Astrocyte (in vitro differentiated cells and primary cell): ENCODE results near the gene RIT2.

Experiments used
- CTCF ChIP-seq: IDR thresholded peaks from 2 replicates; pipeline ENCODE4 v1.5.1; 2011; ENCODE audit warnings: low read depth, mild to moderate bottlenecking, inconsistent platforms, low read length, moderate library complexity; ENCODE audit not compliant: insufficient read depth
- EZH2 ChIP-seq: IDR thresholded peaks from 2 replicates; pipeline ENCODE4 v1.6.1; 2012; ENCODE audit warnings: mild to moderate bottlenecking, low read length, inconsistent platforms; ENCODE audit not compliant: insufficient read depth

DNA sequence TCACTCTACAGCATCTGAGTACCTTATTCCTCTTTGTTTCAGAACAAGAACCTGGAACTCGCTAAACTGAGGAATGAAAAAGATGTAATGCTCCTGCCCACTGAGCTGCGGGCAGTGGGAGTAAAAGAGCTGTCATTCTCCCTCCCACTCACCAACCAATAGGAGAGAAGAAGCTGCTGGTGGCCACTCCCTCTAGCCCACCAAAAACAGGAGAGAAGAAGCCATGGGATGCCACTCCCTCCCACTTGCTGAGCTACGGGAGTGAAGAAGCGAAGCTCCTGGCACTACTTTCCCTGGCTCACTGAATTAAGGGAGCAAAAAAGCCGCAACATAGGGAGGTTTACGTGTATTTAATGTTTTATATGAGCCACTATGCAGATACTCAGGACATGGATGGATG lies 53.7 kb downstream of the RIT2 start:
- TF ChIP-seq CTCF = no peak
- no peak for TF ChIP-seq EZH2
